Panc1 (cell line): ENCODE measurements around the gene TOB1. TPM values are rescaled to one million over a fixed set of nuclear protein-coding genes. Genes with fewer than 3 reads are reported as not detected.

Source experiments
- ATAC-seq: fragments of 200-7000 bp; cut with Tn5 transposase; 2 replicates; pipeline ENCODE4 v1.9.1; 2020; ENCODE audit warnings: mild to moderate bottlenecking, moderate library complexity
- BruUV-seq: library from RNA; stranded (reverse); fragments of 400-500 nt; replicated peaks from 2 replicates; lab custom pipeline; 2021; lab: Mats Ljungman, UMichigan
- CTCF ChIA-PET: fragments of 300-600 bp; sonication (Branson Sonifier 250); formaldehyde crosslinking; loops from one replicate; lab custom pipeline; 2022; ENCODE audit warnings: antibody characterized with exemption; lab: Charles Lee
- POLR2A ChIA-PET: fragments of 300-600 bp; sonication (Branson Sonifier 250); formaldehyde crosslinking; loops from one replicate; lab custom pipeline; 2022; ENCODE audit warnings: antibody characterized with exemption; lab: Charles Lee
- DNase-seq: peaks from one replicate; pipeline ENCODE4 v3.0.0-alpha.2; 2010; ENCODE audit warnings: low read depth, low spot score
- H3K27ac ChIP-seq: 2 replicates; pipeline ENCODE4 v1.5.1; 2011; ENCODE audit warnings: mild to moderate bottlenecking, low read length, inconsistent platforms
- H3K27me3 ChIP-seq: fragments of 200-500 bp; sonication (Bioruptor generic); 2 replicates; pipeline ENCODE4 v1.6.0; 2014; ENCODE audit warnings: low read length, inconsistent platforms; ENCODE audit not compliant: control insufficient read depth, insufficient read depth
- H3K36me3 ChIP-seq: fragments of 200-500 bp; sonication (Bioruptor generic); 2 replicates; pipeline ENCODE4 v1.5.1; 2014; ENCODE audit warnings: inconsistent platforms, mild to moderate bottlenecking, low read length, moderate library complexity; ENCODE audit not compliant: control insufficient read depth, insufficient read depth
- H3K4me1 ChIP-seq: 2 replicates; pipeline ENCODE4 v1.5.1; 2011; ENCODE audit warnings: inconsistent platforms, mild to moderate bottlenecking, low read length, moderate library complexity; ENCODE audit not compliant: control insufficient read depth, insufficient read depth
- H3K4me3 ChIP-seq, 2 experiments: 2 replicates each; pipeline ENCODE4 v1.5.1; 2011 to 2012; ENCODE audit warnings: low read depth in 2 of 2, low read length in 2 of 2, mild to moderate bottlenecking in 2 of 2, inconsistent platforms in 1 of 2, moderate library complexity in 1 of 2
- H3K9me3 ChIP-seq: fragments of 200-500 bp; sonication (Bioruptor generic); 2 replicates; pipeline ENCODE4 v1.5.1; 2014; ENCODE audit warnings: low read depth, mild to moderate bottlenecking, inconsistent platforms, low read length, moderate library complexity; ENCODE audit not compliant: control insufficient read depth, insufficient read depth
- POLR2AphosphoS5 ChIP-seq: IDR thresholded peaks from 2 replicates; pipeline ENCODE4 v1.6.1; 2012; ENCODE audit warnings: mild to moderate bottlenecking, low read depth, low read length, moderate library complexity
- SIN3A ChIP-seq: IDR thresholded peaks from 2 replicates; pipeline ENCODE4 v1.6.1; 2012; ENCODE audit warnings: low read depth, mild to moderate bottlenecking, low read length, moderate library complexity, borderline replicate concordance; ENCODE audit not compliant: insufficient read depth
- TCF7L2 ChIP-seq: IDR thresholded peaks from 2 replicates; pipeline ENCODE4 v1.6.1; 2011; ENCODE audit warnings: mild to moderate bottlenecking, low read depth, low read length, inconsistent platforms
- in situ Hi-C: cut with HindIII; loops from 2 replicates; pipeline ENCODE4 v1.10.0; 2016; ENCODE audit warnings: low sequenced_read_pairs, low pct_unique_long_range_greater_than_20kb
- intact Hi-C: fragments of 100-400 bp; cut with micrococcal nuclease; formaldehyde crosslinking; loops from one replicate; pipeline ENCODE4 v1.10.0; 2022; ENCODE audit not compliant: unreplicated experiment
- total RNA-seq: library from RNA; stranded (reverse); gene quantifications from one replicate; pipeline ENCODE4 v1.2.1, GENCODE V29; 2021; ENCODE audit not compliant: unreplicated experiment
- TF ChIP-seq, protein P1 (sequence below), 2 experiments: IDR thresholded peaks; 2 replicates each; pipeline ENCODE4 v1.6.1; 2011 to 2012; ENCODE audit warnings: low read depth in 2 of 2, control low read depth in 1 of 2, low read length in 1 of 2, mild to moderate bottlenecking in 1 of 2, moderate library complexity in 1 of 2; ENCODE audit not compliant: insufficient read depth in 1 of 2
- TF ChIP-seq, protein P2 (sequence below): fragments of 450-650 bp; IDR thresholded peaks from 2 replicates; pipeline ENCODE4 v1.5.1; 2017; ENCODE audit warnings: mild to moderate bottlenecking

The TOB1 gene
- total RNA-seq, 1 experiment from 2014 or later, result 117 TPM

DNA sequence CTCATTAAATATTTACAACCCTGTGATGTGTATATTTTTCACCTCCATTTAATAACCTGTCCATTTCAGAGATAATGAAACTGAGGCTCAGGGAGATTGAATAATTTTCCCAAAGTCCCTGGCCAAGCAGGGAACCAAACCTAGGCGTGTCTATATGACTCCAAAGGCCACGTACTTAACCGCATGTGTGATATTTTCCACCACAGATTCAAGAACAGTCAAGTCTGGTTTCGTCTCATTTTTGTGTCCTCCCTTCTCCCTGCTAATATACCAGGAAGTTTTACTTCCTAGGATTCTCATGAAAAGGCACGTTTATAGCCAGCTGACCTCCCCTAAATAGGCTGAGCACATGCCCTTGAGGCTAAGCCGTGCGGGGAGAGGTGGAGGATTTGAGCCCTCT lies 15.5 kb downstream of the TOB1 start:
- intact Hi-C loops (loop anchor here (10.0 kb wide), 1 partner anchor 304 kb away; the partner anchor contains the start of gene NME1), in situ Hi-C loops (no loop called here)
- DNase-seq (no peak), ATAC-seq (no peak)
- Histone ChIP-seq H3K36me3 (no peaks in the 10 kb centered on the region), H3K4me3 (no peak overlapping the region), H3K27me3 (no peaks in the 10 kb centered on the region), H3K9me3 (no peaks in the 10 kb centered on the region), H3K4me1 (peaks cover 11% of the 10 kb centered on the region; the same call in 1 of the 2 replicates), H3K27ac (no peak overlapping the region)
- ChIA-PET POLR2A (no interaction called here), CTCF (interaction anchor here (0.6 kb wide), 1 partner anchor 114 kb away, joined by 3 read pairs; no protein-coding TSS in a partner anchor)
- no TSS peak for BruUV-seq
- TF ChIP-seq POLR2AphosphoS5 (no peak), TCF7L2 (no peak), SIN3A (no peak)

DNA sequence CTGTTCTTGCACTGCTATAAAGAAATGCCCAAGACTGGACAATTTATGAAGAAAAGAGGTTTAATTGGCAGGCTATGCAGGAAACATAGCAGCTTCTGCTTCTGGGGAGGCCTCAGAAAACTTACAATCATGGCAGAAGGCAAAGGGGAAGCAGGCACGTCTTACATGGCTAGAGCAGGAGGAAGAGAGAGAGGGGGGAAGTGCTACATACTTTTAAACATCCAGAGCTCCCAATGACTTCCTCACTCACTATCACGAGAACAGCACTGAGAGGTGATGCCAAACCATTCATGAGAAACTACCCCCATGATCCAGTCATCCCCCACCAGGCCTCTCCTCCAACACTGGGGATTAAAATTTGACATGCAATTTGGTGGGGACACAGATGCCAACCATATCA lies 17.4 kb downstream of the TOB1 start:
- ATAC-seq (no peak), DNase-seq (no peak)
- POLR2A ChIA-PET, result interaction anchor here (1.3 kb wide), 1 partner anchor 103 kb away, joined by 3 read pairs; no protein-coding TSS in a partner anchor
- Histone ChIP-seq H3K36me3 (no peaks in the 10 kb centered on the region), H3K4me1 (peaks cover 11% of the 10 kb centered on the region; the same call in 1 of the 2 replicates), H3K9me3 (no peaks in the 10 kb centered on the region), H3K27me3 (no peaks in the 10 kb centered on the region), H3K27ac (no peak overlapping the region), H3K4me3 (no peak overlapping the region)
- intact Hi-C loops, result no loop called here
- no TSS peak for BruUV-seq
- CTCF ChIA-PET, result interaction anchor here (1.1 to 1.7 kb wide), 2 partner anchors 66 to 101 kb away, joined by 3 to 9 read pairs; no protein-coding TSS in a partner anchor
- in situ Hi-C loops, result no loop called here
- TF ChIP-seq POLR2AphosphoS5 (no peak), SIN3A (no peak), TCF7L2 (no peak)
- TF ChIP-seq, protein P1, sequence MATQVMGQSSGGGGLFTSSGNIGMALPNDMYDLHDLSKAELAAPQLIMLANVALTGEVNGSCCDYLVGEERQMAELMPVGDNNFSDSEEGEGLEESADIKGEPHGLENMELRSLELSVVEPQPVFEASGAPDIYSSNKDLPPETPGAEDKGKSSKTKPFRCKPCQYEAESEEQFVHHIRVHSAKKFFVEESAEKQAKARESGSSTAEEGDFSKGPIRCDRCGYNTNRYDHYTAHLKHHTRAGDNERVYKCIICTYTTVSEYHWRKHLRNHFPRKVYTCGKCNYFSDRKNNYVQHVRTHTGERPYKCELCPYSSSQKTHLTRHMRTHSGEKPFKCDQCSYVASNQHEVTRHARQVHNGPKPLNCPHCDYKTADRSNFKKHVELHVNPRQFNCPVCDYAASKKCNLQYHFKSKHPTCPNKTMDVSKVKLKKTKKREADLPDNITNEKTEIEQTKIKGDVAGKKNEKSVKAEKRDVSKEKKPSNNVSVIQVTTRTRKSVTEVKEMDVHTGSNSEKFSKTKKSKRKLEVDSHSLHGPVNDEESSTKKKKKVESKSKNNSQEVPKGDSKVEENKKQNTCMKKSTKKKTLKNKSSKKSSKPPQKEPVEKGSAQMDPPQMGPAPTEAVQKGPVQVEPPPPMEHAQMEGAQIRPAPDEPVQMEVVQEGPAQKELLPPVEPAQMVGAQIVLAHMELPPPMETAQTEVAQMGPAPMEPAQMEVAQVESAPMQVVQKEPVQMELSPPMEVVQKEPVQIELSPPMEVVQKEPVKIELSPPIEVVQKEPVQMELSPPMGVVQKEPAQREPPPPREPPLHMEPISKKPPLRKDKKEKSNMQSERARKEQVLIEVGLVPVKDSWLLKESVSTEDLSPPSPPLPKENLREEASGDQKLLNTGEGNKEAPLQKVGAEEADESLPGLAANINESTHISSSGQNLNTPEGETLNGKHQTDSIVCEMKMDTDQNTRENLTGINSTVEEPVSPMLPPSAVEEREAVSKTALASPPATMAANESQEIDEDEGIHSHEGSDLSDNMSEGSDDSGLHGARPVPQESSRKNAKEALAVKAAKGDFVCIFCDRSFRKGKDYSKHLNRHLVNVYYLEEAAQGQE (IDR thresholded peaks at IDR 0.05; ENCODE audit: insufficient read depth in 1 of 2, low read depth in 2 of 2, low read length in 1 of 2), result no peak
- TF ChIP-seq, protein P2, sequence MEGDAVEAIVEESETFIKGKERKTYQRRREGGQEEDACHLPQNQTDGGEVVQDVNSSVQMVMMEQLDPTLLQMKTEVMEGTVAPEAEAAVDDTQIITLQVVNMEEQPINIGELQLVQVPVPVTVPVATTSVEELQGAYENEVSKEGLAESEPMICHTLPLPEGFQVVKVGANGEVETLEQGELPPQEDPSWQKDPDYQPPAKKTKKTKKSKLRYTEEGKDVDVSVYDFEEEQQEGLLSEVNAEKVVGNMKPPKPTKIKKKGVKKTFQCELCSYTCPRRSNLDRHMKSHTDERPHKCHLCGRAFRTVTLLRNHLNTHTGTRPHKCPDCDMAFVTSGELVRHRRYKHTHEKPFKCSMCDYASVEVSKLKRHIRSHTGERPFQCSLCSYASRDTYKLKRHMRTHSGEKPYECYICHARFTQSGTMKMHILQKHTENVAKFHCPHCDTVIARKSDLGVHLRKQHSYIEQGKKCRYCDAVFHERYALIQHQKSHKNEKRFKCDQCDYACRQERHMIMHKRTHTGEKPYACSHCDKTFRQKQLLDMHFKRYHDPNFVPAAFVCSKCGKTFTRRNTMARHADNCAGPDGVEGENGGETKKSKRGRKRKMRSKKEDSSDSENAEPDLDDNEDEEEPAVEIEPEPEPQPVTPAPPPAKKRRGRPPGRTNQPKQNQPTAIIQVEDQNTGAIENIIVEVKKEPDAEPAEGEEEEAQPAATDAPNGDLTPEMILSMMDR, result no peak

DNA sequence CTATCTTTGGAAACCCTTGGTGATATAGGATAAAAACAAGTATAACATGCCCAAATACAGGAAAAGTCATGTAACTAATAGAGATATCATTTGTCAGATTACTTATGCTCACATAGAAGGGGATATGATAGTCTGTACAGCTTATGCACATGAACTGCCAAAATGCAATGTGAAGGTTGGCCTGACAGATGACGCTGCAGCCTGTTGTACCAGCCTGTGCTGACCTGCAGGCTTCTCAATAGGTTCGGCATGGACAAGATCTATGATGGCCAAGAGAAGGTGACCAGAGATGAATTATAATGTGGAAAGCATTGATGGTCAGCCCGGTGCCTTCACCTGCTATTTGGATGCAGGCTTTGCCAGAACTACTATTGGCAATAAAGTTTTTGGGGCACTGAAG lies 18.1 kb downstream of the TOB1 start:
- ATAC-seq, result no peak
- BruUV-seq, result no TSS peak

More for the DNA sequence above, 18.1 kb downstream of the TOB1 start:
- in situ Hi-C loops (no loop called here), intact Hi-C loops (no loop called here)
- no peaks in the 10 kb centered on the region for H3K36me3 ChIP-seq
- no peak overlapping the region for H3K4me3 ChIP-seq
- H3K27me3 ChIP-seq, result no peaks in the 10 kb centered on the region
- no peak for DNase-seq
- H3K9me3 ChIP-seq, result no peaks in the 10 kb centered on the region
- CTCF ChIA-PET, result interaction anchor here (1.1 to 1.7 kb wide), 2 partner anchors 65 to 102 kb away, joined by 3 to 9 read pairs; no protein-coding TSS in a partner anchor
- TF ChIP-seq, protein P1 (IDR thresholded peaks at IDR 0.05; ENCODE audit: insufficient read depth in 1 of 2, low read depth in 2 of 2, low read length in 1 of 2), result no peak
- TF ChIP-seq, protein P2, result no peak
- no peak for TF ChIP-seq POLR2AphosphoS5
- TF ChIP-seq TCF7L2, result no peak
- H3K4me1 ChIP-seq, result peaks cover 8% of the 10 kb centered on the region; the same call in 1 of the 2 replicates
- no peak overlapping the region for H3K27ac ChIP-seq
- POLR2A ChIA-PET, result interaction anchor here (1.3 kb wide), 1 partner anchor 104 kb away, joined by 3 read pairs; no protein-coding TSS in a partner anchor
